GM12891 (cell line): ENCODE data around the gene CP.

Source experiments
- POLR2A ChIP-seq: IDR thresholded peaks from 2 replicates; pipeline ENCODE4 v1.6.1; 2011; ENCODE audit warnings: low read depth, low read length, control low read depth
- POLR2AphosphoS5 ChIP-seq: IDR thresholded peaks from 2 replicates; pipeline ENCODE4 v1.6.1; 2011; ENCODE audit warnings: low read depth, low read length, control low read depth
- TAF1 ChIP-seq: IDR thresholded peaks from 2 replicates; pipeline ENCODE4 v1.6.1; 2011; ENCODE audit warnings: low read depth, low read length, control low read depth

- TF ChIP-seq POLR2AphosphoS5 (no peak), POLR2A (no peak), TAF1 (no peak)
These were observed 48.6 kb upstream of the CP start for GRCh38 chr3:149270180-149270579.
